HG03095 (cell line): Measurements from ENCODE around the gene TNS4.
"Not testable (repeated sequence)": the region's sequence is repeated elsewhere in the genome, so short reads cannot be mapped to it uniquely, and the experiment has no call there.

ENCODE experiments used
- ATAC-seq: cut with Tn5 transposase; IDR thresholded peaks from one replicate; pipeline ENCODE4 v1.9.1; 2021; ENCODE audit warnings: moderate library complexity; ENCODE audit not compliant: unreplicated experiment

The TNS4 gene

GRCh38 chr17:40501499-40501911 is at the start of gene TNS4:
TNS4 (minus strand) TSS chr17:40501623; CDS start chr17:40496425, 5,198 bp downstream.
- no peak for ATAC-seq

- ATAC-seq = no peak
Measured at GRCh38 chr17:40550608-40551007, 49.2 kb upstream of the TNS4 start.

- ATAC-seq = no peak
Measured at GRCh38 chr17:40548982-40549685, 47.7 kb upstream of the TNS4 start.

- no peak for ATAC-seq
Measured at GRCh38 chr17:40548491-40548981, 47.1 kb upstream of the TNS4 start.

- ATAC-seq = no peak
Measured at GRCh38 chr17:40547785-40548478, 46.5 kb upstream of the TNS4 start.

GRCh38 chr17:40547079-40547784 is 45.8 kb upstream of the TNS4 start:
- no peak for ATAC-seq

- ATAC-seq = not testable (repeated sequence)
Measured at GRCh38 chr17:40546497-40546896, 45.1 kb upstream of the TNS4 start.

GRCh38 chr17:40545660-40546059 is 44.2 kb upstream of the TNS4 start:
- no peak for ATAC-seq

- peak; percentile 43 for ATAC-seq
Measured at GRCh38 chr17:40542558-40543411, 41.4 kb upstream of the TNS4 start.

GRCh38 chr17:40541873-40542557 is 40.6 kb upstream of the TNS4 start:
- no peak for ATAC-seq

- ATAC-seq = no peak
Measured at GRCh38 chr17:40541060-40541872, 39.8 kb upstream of the TNS4 start.

- ATAC-seq = no peak
Measured at GRCh38 chr17:40540448-40540847, 39.0 kb upstream of the TNS4 start.

- no peak for ATAC-seq
Measured at GRCh38 chr17:40539711-40540411, 38.4 kb upstream of the TNS4 start.

GRCh38 chr17:40538936-40539705 is 37.7 kb upstream of the TNS4 start:
- ATAC-seq = no peak

GRCh38 chr17:40538019-40538935 is 36.9 kb upstream of the TNS4 start:
- ATAC-seq = no peak

GRCh38 chr17:40536295-40537171 is 35.1 kb upstream of the TNS4 start:
- no peak for ATAC-seq
